Epithelial cell of proximal tubule (primary cell): ENCODE results near the gene SCARB1. TPM values are rescaled to one million over a fixed set of nuclear protein-coding genes. Genes with fewer than 3 reads are reported as not detected.

Source experiments
- DNase-seq: peaks from one replicate; pipeline ENCODE4 v3.0.0-alpha.2; 2011; ENCODE audit warnings: low read depth
- H3K4me3 ChIP-seq: 2 replicates; pipeline ENCODE4 v1.5.1; 2011; ENCODE audit warnings: low read depth, mild to moderate bottlenecking, low read length
- total RNA-seq: library from RNA; depleted of rRNA; stranded (reverse); fragments of >200 nt; gene quantifications from 2 replicates; pipeline ENCODE4 v1.2.3, GENCODE V29; 2015
- TF ChIP-seq, protein P1 (sequence below): conservative IDR thresholded peaks from 2 replicates; pipeline ENCODE4 v1.5.1; 2012; ENCODE audit warnings: low read depth, mild to moderate bottlenecking, low read length

SCARB1 gene
- total RNA-seq, 1 donor from 2014 or later, result 21.9 TPM

DNA sequence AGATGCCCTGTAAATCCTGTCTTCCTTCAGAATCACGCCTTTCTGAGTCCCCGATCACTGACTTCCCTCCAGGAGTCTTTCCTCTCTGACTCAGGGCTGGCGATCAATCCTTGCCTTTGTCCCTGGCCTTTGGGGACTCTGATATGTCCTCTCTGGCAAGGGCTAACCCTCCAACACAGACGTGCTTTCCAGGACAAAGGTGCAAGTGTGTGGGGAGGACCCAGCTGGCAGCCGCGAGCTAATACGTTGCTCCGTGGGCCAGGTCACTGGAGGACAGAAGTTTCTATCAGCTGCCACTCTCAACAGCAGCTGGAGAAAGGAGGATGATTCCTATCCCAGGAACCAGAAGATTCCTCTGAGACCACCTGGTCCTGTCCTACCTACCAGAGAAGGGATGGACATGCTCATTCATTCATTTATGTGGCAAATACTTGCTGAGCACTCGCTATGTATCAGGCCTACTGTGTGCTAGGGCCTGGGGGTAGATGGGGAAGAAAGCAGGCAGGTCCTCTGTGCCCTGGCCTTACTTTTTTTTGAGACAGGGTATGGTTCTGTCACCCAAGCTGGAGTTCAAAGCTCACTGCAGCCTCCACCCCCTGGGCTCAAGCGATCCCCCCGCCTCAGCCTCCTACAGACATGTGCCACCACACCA is 8.5 kb upstream of the SCARB1 start:
- TF ChIP-seq, protein P1, sequence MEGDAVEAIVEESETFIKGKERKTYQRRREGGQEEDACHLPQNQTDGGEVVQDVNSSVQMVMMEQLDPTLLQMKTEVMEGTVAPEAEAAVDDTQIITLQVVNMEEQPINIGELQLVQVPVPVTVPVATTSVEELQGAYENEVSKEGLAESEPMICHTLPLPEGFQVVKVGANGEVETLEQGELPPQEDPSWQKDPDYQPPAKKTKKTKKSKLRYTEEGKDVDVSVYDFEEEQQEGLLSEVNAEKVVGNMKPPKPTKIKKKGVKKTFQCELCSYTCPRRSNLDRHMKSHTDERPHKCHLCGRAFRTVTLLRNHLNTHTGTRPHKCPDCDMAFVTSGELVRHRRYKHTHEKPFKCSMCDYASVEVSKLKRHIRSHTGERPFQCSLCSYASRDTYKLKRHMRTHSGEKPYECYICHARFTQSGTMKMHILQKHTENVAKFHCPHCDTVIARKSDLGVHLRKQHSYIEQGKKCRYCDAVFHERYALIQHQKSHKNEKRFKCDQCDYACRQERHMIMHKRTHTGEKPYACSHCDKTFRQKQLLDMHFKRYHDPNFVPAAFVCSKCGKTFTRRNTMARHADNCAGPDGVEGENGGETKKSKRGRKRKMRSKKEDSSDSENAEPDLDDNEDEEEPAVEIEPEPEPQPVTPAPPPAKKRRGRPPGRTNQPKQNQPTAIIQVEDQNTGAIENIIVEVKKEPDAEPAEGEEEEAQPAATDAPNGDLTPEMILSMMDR, result no peak
- no peak overlapping the region for H3K4me3 ChIP-seq
- DNase-seq, result no peak

DNA sequence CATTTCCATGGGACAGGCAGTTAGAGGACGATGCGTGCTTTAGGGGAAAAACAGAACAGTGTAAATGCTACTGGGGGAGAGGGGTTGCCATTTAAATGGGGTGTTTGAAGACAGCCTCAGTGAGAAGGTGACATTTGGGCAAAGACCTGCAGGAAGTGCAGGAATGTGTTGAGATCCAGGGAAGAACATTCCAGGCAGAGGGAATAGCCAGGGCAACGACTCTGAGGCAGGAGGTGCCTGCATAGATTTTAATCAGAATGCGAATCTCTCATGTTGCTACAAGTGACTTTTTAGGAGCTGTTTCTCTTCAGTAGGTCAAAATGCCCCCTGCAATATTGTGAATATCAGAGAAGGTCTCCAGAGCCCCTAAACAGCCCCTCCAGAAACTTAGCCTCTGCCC is 7.6 kb upstream of the SCARB1 start:
- no peak for DNase-seq
- TF ChIP-seq, protein P1, result no peak

DNA sequence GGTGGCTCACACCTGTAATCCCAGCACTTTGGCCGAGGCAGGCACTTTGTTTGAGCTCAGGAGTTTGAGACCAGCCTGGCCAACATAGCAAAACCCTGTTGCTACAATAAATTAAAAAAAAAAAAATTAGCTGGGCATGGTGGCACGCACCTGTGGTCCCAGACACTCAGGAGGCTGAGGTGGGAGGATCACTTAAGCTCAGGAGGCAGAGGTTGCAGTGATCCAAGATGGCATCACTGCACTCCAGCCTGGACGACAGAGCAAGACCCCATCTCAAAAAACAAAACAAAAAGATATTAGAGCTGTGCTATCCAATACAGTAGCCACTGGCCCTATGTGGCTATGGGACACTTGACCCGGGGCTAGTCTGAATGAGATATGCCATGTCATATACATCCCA is 6.9 kb upstream of the SCARB1 start:
- TF ChIP-seq, protein P1, result no peak
- H3K4me3 ChIP-seq, result no peak overlapping the region
- no peak for DNase-seq

More for the DNA sequence above, 7.6 kb upstream of the SCARB1 start:
- H3K4me3 ChIP-seq, result no peak overlapping the region

DNA sequence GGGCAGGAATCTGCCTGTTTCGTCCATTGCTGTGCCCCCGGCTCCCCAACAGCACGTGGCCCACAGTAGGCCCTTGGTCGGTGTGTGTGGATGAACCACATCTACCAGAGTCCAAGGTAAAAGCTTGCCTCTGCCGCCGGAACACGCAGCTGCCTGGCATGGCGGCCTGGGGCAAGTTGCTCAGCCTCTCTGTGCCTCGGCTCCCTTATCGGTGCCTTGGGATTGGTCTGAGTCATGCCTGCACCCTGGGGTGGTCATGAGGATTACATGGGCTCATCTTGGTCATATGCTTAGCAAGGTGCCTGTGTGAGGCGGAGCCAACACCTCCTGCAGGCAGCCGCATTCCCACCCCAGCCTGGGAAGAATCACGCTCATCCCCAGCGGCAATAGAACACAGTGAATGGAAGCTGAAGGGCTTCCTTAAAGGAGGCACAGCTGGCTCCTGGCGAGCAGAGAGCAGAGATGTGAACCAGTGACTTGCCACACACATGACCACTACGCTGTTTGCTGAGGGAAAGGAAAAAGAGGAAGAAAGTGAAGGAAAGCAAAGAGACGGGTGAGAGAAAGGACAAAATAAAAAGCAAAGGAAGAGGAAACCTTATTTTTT is 5.5 kb upstream of the SCARB1 start:
- no peak for DNase-seq
- TF ChIP-seq, protein P1, result no peak
- H3K4me3 ChIP-seq, result no peak overlapping the region

DNA sequence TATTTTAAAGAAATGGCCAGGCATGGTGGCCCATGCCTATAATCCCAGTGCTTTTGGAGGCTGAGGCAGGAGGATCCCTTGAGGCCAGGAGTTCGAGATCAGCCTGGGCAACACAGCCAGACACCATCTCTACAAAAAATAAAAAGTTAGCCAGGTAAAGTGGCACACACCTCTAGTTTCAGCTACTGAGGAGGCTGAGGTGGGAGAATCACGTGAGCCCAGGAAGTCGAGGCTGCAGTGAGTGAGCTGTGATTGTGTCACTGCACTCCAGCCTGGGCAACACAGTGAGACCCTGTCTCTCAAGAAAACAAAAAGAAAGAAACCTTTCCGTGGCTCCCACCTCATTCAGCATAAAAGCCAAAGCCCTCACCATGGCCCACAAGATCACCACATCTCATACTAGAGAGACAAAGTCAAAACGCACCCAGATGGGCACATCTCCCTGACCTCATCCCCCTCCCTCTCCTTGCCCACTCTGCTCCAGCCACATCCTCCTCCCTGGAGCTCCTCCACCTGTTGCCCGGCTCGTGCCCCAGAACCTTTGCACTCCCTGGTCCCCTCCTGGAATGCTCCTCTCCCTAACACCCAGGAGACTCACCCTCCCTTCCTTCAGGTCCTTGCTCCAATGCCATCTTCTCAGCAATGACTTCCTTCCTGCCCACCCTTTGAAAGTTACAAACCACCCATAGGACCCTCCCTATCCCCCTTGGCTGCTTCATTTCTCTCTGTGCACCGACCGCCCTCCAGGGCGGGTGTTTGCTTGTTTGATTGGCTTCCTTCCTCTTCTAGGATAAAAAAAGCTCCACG is 4.8 kb upstream of the SCARB1 start:
- no peak overlapping the region for H3K4me3 ChIP-seq
- no peak for DNase-seq
- TF ChIP-seq, protein P1, result no peak

DNA sequence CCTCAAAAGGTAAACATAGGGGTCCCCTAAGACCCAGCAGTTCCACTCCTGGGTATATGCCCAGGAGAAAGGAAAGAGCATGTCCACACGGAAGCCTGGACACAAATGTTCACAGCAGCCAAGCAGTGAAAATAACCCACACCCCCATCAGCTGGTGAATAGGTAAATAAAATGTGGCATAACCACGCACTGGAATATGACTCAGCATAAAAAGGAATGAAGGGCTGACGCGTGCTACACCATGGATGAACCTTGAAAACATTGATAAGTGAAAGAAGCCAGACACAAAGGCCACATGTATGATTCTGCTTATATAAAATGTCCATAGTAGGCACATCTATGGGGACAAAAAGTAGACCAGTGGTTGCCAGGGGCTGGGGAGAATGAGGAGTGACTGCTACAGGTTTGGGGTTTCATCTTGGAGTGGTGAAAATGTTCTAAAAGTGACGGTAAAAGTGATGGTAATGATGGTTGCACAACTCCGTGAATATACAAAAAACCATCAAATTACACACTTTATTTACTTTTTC is 3.8 kb upstream of the SCARB1 start:
- TF ChIP-seq, protein P1, result no peak
- DNase-seq, result no peak
- H3K4me3 ChIP-seq, result no peak overlapping the region
